HL-60 (cell line): ENCODE measurements around the gene OSBPL10.
"Not testable (repeated sequence)": the region's sequence is repeated elsewhere in the genome, so short reads cannot be mapped to it uniquely, and the experiment has no call there.

ENCODE experiments used
- DNase-seq, 2 experiments: peaks; one replicate each; pipeline ENCODE4 v3.0.0-alpha.2; 2010 to 2020; ENCODE audit warnings: low read depth in 1 of 2, low spot score in 1 of 2
- H3K27ac ChIP-seq: fragments of 250-450 bp; sonication (Bioruptor Pico); replicated peaks from 2 replicates; pipeline ENCODE4 v1.5.1; 2020; ENCODE audit warnings: mild to moderate bottlenecking, moderate library complexity
- H3K27me3 ChIP-seq: fragments of 250-450 bp; sonication (Bioruptor Pico); 2 replicates; pipeline ENCODE4 v1.5.1; 2021; ENCODE audit warnings: mild to moderate bottlenecking, moderate library complexity; ENCODE audit not compliant: insufficient read depth, poor library complexity, severe bottlenecking
- H3K4me3 ChIP-seq: replicated peaks from 2 replicates; pipeline ENCODE4 v1.5.1; 2011; ENCODE audit warnings: mild to moderate bottlenecking, control low read depth, low read length; ENCODE audit not compliant: insufficient read depth
- CTCF ChIP-seq: IDR thresholded peaks from one replicate; pipeline ENCODE4 v1.5.1; 2011; ENCODE audit warnings: low read length, control low read depth, inconsistent platforms; ENCODE audit not compliant: insufficient read depth
- GABPA ChIP-seq: IDR thresholded peaks from 2 replicates; pipeline ENCODE4 v1.6.1; 2012; ENCODE audit warnings: low read depth
- POLR2AphosphoS5 ChIP-seq: IDR thresholded peaks from 2 replicates; pipeline ENCODE4 v1.6.1; 2012; ENCODE audit warnings: low read depth
- REST ChIP-seq: IDR thresholded peaks from 2 replicates; pipeline ENCODE4 v1.6.1; 2012; ENCODE audit warnings: low read depth; ENCODE audit not compliant: insufficient replicate concordance
- SPI1 ChIP-seq: IDR thresholded peaks from 2 replicates; pipeline ENCODE4 v1.6.1; 2012; ENCODE audit warnings: low read depth, mild to moderate bottlenecking, borderline replicate concordance

Gene OSBPL10

DNA sequence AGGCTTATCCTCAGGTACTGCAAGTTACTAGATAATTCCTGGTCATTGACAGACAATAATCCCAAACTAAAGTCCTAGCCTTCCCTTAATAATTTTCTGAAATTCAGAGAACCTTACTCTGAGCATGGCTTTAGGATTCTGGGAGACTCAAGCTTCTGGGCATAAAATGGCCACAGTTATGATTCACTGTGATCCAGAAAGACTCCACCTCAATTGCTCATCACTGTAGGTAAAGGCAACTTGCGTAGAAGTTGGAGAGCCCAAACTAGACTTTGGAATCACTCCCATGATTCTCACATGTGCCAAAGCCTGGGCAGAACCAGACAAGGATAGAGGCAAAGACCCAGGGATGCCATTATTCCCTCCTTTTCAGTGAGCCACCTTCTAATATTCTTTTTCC lies 195.3 kb downstream of the OSBPL10 start:
- Histone ChIP-seq H3K4me3 (no peak overlapping the region), H3K27ac (no peak overlapping the region), H3K27me3 (no peaks in the 10 kb centered on the region)
- TF ChIP-seq SPI1 (no peak), CTCF (no peak), GABPA (no peak), REST (no peak), POLR2AphosphoS5 (no peak)
- no peak for DNase-seq

DNA sequence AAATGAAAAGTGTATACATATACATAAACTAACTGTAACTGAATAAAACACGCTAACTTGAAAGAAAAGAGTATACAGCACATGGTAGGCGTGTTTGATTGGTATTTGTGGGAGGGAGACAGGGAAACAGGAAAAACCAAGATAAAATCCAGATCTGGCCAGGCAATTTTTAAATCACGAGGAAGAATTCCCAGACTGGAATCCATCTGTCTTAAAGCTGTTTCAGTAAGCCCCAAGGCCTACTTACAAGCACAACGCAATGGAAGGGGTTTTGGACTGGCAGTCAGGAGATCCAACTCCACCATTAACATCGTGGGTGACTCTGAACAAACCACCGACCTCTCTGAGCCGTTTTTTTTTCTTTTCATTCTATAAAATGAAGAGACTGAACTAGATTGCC lies 195.8 kb downstream of the OSBPL10 start:
- no peak for TF ChIP-seq CTCF
- TF ChIP-seq REST: no peak
- no peak for TF ChIP-seq GABPA
- TF ChIP-seq SPI1: no peak
- TF ChIP-seq POLR2AphosphoS5: no peak

DNA sequence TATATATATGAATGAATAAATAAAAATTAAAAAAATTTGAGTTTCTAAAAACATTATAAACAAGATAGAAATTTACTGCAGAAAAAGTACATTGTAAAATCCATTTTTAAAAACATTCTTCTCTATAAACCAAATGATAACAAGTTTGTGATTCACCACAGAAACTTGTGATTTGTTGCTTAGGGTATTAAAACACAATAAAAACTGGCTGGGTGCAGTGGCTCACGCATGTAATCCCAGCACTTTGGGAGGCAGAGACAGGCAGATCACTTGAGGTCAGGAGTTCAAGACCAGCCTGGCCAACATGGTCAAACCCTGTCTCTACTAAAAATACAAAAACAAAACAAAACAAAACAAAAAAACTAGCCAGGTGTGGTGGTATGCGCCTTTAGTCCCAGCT lies 197.2 kb downstream of the OSBPL10 start:
- not testable (repeated sequence) for H3K27ac ChIP-seq, DNase-seq, H3K27me3 ChIP-seq, H3K4me3 ChIP-seq

More for the DNA sequence above, 195.8 kb downstream of the OSBPL10 start:
- no peaks in the 10 kb centered on the region for H3K27me3 ChIP-seq
- H3K27ac ChIP-seq: no peak overlapping the region
- DNase-seq: no peak
- H3K4me3 ChIP-seq: no peak overlapping the region

DNA sequence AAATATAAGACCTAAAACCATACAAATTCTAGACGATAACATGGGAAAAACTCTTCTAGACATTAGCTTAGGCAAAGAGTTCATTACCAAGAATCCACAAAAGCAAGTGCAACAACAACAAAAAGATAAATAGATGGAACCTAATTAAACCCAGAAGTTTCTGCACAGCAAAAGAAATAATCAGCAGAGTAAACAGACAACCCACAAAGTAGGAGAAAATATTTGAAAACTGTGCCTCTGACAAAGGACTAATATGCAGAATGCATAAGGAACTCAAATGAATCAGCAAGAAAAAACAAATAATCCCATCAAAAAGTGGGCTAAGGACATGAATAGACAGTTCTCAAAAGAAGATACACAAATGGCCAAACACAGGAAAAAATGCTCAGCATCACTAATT lies 198.8 kb downstream of the OSBPL10 start:
- DNase-seq, H3K27me3 ChIP-seq, H3K4me3 ChIP-seq, H3K27ac ChIP-seq: not testable (repeated sequence)

DNA sequence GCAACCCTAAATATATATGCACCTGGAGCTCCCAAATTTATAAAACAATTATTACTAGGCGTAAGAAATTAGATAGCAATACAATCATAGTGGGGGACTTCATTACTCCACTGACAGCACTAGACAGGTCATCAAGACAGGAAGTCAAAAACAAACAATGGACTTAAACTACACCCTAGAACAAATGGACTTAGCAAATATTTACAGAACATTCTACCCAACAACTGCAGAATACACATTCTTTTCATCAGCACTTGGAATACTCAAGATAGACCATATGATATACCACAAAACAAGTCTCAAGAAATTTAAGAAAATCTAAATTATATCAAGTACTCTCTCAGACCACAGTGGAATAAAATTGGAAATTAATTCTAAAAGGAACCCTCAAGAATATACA lies 201.5 kb downstream of the OSBPL10 start:
- H3K4me3 ChIP-seq: no peak overlapping the region
- no peak for DNase-seq
- TF ChIP-seq REST: no peak
- no peak for TF ChIP-seq POLR2AphosphoS5
- no peak for TF ChIP-seq GABPA
- no peak for TF ChIP-seq CTCF
- TF ChIP-seq SPI1: no peak
- H3K27me3 ChIP-seq: no peaks in the 10 kb centered on the region
- no peak overlapping the region for H3K27ac ChIP-seq
